Liver (tissue), 4 donors: ENCODE data around the gene TBC1D21. TPM values are rescaled to one million over a fixed set of nuclear protein-coding genes. Genes with fewer than 3 reads are reported as not detected.

ENCODE experiments used
- polyA plus RNA-seq, 2 donors: library from polyadenylated mRNA; stranded (reverse) in 1 of 2; unstranded in 1 of 2; fragments of 200-250 nt in 1 of 2; fragments of >200 nt in 1 of 2; fragmentation: Nextera tagmentation in 1 of 2; extraction: Ambion mirVana in 1 of 2; gene quantifications; one replicate each; pipeline versions ENCODE4 v1.2.1 to v1.2.3, GENCODE V29; 2013 to 2015
- total RNA-seq, 2 donors: library from RNA; depleted of rRNA; stranded (reverse); fragments of >200 nt; gene quantifications; one replicate each; pipeline ENCODE4 v1.2.3, GENCODE V29; 2014
- donor health status: healthy.
- donor health status: healthy.
- donor health status: healthy.

TBC1D21 gene
- total and polyA plus RNA-seq, 4 donors = not detected

Other genes with a start within 250 kb of the TBC1D21 start
- 10 to 100 TPM; 28.4 to 42.4 TPM for gene NPTN, start 240.2 kb upstream of the TBC1D21 start, total RNA-seq
- gene NPTN, start 240.2 kb upstream of the TBC1D21 start, polyA plus RNA-seq = 10 to 100 TPM; 16.8 to 39.4 TPM
- gene CD276, start 189.2 kb upstream of the TBC1D21 start, total RNA-seq = 10 to 100 TPM; 19.7 to 30.4 TPM
- gene CD276, start 189.2 kb upstream of the TBC1D21 start, polyA plus RNA-seq = 10 to 100 TPM; 12.9 to 37.9 TPM
- gene INSYN1, start 120.2 kb upstream of the TBC1D21 start, total RNA-seq = under 1 TPM; 0.25 to 0.37 TPM
- gene INSYN1, start 120.2 kb upstream of the TBC1D21 start, polyA plus RNA-seq = under 1 TPM in 1 of 2 donors, not detected in 1; 0.16 TPM
- 1 to 10 TPM; 1.4 to 2.0 TPM for gene LOXL1, start 52.9 kb downstream of the TBC1D21 start, total RNA-seq
- under 1 TPM in 1 of 2 donors, not detected in 1; 0.67 TPM for gene LOXL1, start 52.9 kb downstream of the TBC1D21 start, polyA plus RNA-seq
- gene STOML1, start 118.7 kb downstream of the TBC1D21 start, total RNA-seq = 1 to 10 TPM; 5.6 to 7.1 TPM
- gene STOML1, start 118.7 kb downstream of the TBC1D21 start, polyA plus RNA-seq = 1 to 10 TPM; 5.4 to 9.4 TPM
- gene PML, start 121.2 kb downstream of the TBC1D21 start, total RNA-seq = 10 to 100 TPM; 12.4 to 15.2 TPM
- gene PML, start 121.2 kb downstream of the TBC1D21 start, polyA plus RNA-seq = 1 to 10 TPM; 8.2 to 9.2 TPM
- gene GOLGA6A, start 209.0 kb downstream of the TBC1D21 start, total RNA-seq = 1 to 10 TPM; 1.2 to 1.4 TPM
- under 1 TPM; 0.06 to 0.08 TPM for gene GOLGA6A, start 209.0 kb downstream of the TBC1D21 start, polyA plus RNA-seq